ENCODE measurements around the gene SEMA3G.

SEMA3G gene

GRCh38 chr3:52394751-52395502 lies 50.0 kb downstream of the SEMA3G start:
- DNase-seq (ENCODE audit: low read depth): no peak

GRCh38 chr3:52393959-52394670 lies 50.8 kb downstream of the SEMA3G start:
- DNase-seq (ENCODE audit: low read depth): no peak

- no peak for DNase-seq (ENCODE audit: low read depth)
Measured at GRCh38 chr3:52393131-52393807, 51.6 kb downstream of the SEMA3G start.

- no peak for DNase-seq (ENCODE audit: low read depth)
Measured at GRCh38 chr3:52392216-52392930, 52.5 kb downstream of the SEMA3G start.

- DNase-seq (ENCODE audit: low read depth): no peak
Measured at GRCh38 chr3:52391096-52391495, 53.8 kb downstream of the SEMA3G start.

- DNase-seq (ENCODE audit: low read depth): no peak
Measured at GRCh38 chr3:52388933-52389332, 56.0 kb downstream of the SEMA3G start.

- DNase-seq (ENCODE audit: low read depth): no peak
Measured at GRCh38 chr3:52388348-52388821, 56.5 kb downstream of the SEMA3G start.

- no peak for DNase-seq (ENCODE audit: low read depth)
Measured at GRCh38 chr3:52387481-52387880, 57.4 kb downstream of the SEMA3G start.

GRCh38 chr3:52385157-52385556 lies 59.7 kb downstream of the SEMA3G start:
- no peak for DNase-seq (ENCODE audit: low read depth)

- no peak for DNase-seq (ENCODE audit: low read depth)
Measured at GRCh38 chr3:52384019-52384761, 60.7 kb downstream of the SEMA3G start.

- DNase-seq (ENCODE audit: low read depth): no peak
Measured at GRCh38 chr3:52383446-52383845, 61.5 kb downstream of the SEMA3G start.
